Cardiac atrium fibroblast (primary cell): ENCODE data around the gene LY6G6F. TPM values are rescaled to one million over a fixed set of nuclear protein-coding genes. Genes with fewer than 3 reads are reported as not detected.

Experiments used
- total RNA-seq: library from RNA; depleted of rRNA; stranded (reverse); fragments of >200 nt; gene quantifications from 2 replicates; pipeline ENCODE4 v1.2.3, GENCODE V29; 2015

Gene LY6G6F
- total RNA-seq, 1 donor from 2014 or later = not detected

Other genes with a start within 250 kb of the LY6G6F start
- 7.2 and 7.9 TPM in 2 replicates for gene MICB, start 208.7 kb upstream of the LY6G6F start, total RNA-seq
- gene MCCD1, start 177.9 kb upstream of the LY6G6F start, total RNA-seq = not detected in 2 replicates
- 272 and 278 TPM in 2 replicates for gene DDX39B, start 164.9 kb upstream of the LY6G6F start, total RNA-seq
- gene ATP6V1G2, start 160.3 kb upstream of the LY6G6F start, total RNA-seq = 1.3 TPM in 2 replicates
- gene NFKBIL1, start 159.3 kb upstream of the LY6G6F start, total RNA-seq = 16.5 and 24.9 TPM in 2 replicates
- gene LTA, start 134.6 kb upstream of the LY6G6F start, total RNA-seq = not detected in 2 replicates
- 0.16 and 0.54 TPM in 2 replicates for gene TNF, start 131.3 kb upstream of the LY6G6F start, total RNA-seq
- gene LTB, start 124.4 kb upstream of the LY6G6F start, total RNA-seq = not detected in 2 replicates
- 1.8 TPM in 1 of 2 replicates, not detected in the other for gene LST1, start 120.6 kb upstream of the LY6G6F start, total RNA-seq
- not detected in 2 replicates for gene NCR3, start 113.9 kb upstream of the LY6G6F start, total RNA-seq
- not detected in 2 replicates for gene AIF1, start 91.6 kb upstream of the LY6G6F start, total RNA-seq
- 59.4 and 74.7 TPM in 2 replicates for gene PRRC2A, start 86.2 kb upstream of the LY6G6F start, total RNA-seq
- 200 and 228 TPM in 2 replicates for gene BAG6, start 54.2 kb upstream of the LY6G6F start, total RNA-seq
- gene APOM, start 51.0 kb upstream of the LY6G6F start, total RNA-seq = 7.6 TPM in 1 of 2 replicates, not detected in the other
- gene C6orf47, start 46.1 kb upstream of the LY6G6F start, total RNA-seq = 15.3 and 19.9 TPM in 2 replicates
- gene GPANK1, start 41.9 kb upstream of the LY6G6F start, total RNA-seq = 23.2 and 28.5 TPM in 2 replicates
- gene CSNK2B, start 40.8 kb upstream of the LY6G6F start, total RNA-seq = 218 and 219 TPM in 2 replicates
- gene LY6G5B, start 36.9 kb upstream of the LY6G6F start, total RNA-seq = 1.1 and 1.5 TPM in 2 replicates
- gene LY6G5C, start 25.8 kb upstream of the LY6G6F start, total RNA-seq = not detected in 2 replicates
- gene ABHD16A, start 3.5 kb upstream of the LY6G6F start, total RNA-seq = 28.3 and 28.8 TPM in 2 replicates
- not detected in 2 replicates for gene LY6G6D, start 8.5 kb downstream of the LY6G6F start, total RNA-seq
- not detected in 2 replicates for gene LY6G6C, start 14.9 kb downstream of the LY6G6F start, total RNA-seq
- gene MPIG6B, start 16.5 kb downstream of the LY6G6F start, total RNA-seq = not detected in 2 replicates
- gene DDAH2, start 22.4 kb downstream of the LY6G6F start, total RNA-seq = 32.1 and 53.8 TPM in 2 replicates
- gene CLIC1, start 29.7 kb downstream of the LY6G6F start, total RNA-seq = 478 and 525 TPM in 2 replicates
- 2.1 and 4.3 TPM in 2 replicates for gene MSH5, start 33.1 kb downstream of the LY6G6F start, total RNA-seq
- 0.54 TPM in 1 of 2 replicates, not detected in the other for gene SAPCD1, start 55.8 kb downstream of the LY6G6F start, total RNA-seq
- under 0.01 TPM in 1 of 2 replicates, not detected in the other for gene VWA7, start 70.5 kb downstream of the LY6G6F start, total RNA-seq
- gene VARS1, start 88.9 kb downstream of the LY6G6F start, total RNA-seq = 40.1 and 59.8 TPM in 2 replicates
- gene LSM2, start 100.1 kb downstream of the LY6G6F start, total RNA-seq = 20.9 and 37.3 TPM in 2 replicates
- 0.49 TPM in 1 of 2 replicates, not detected in the other for gene HSPA1L, start 108.4 kb downstream of the LY6G6F start, total RNA-seq
- gene HSPA1A, start 108.7 kb downstream of the LY6G6F start, total RNA-seq = 59.8 and 77.6 TPM in 2 replicates
- gene HSPA1B, start 120.9 kb downstream of the LY6G6F start, total RNA-seq = 61.4 and 72.9 TPM in 2 replicates
- 37.5 and 55.9 TPM in 2 replicates for gene NEU1, start 156.0 kb downstream of the LY6G6F start, total RNA-seq
- not detected in 2 replicates for gene SLC44A4, start 172.1 kb downstream of the LY6G6F start, total RNA-seq
- gene EHMT2, start 190.8 kb downstream of the LY6G6F start, total RNA-seq = 26.0 and 35.0 TPM in 2 replicates
- gene ZBTB12, start 195.2 kb downstream of the LY6G6F start, total RNA-seq = 1.8 and 2.1 TPM in 2 replicates
- gene C2, start 220.9 kb downstream of the LY6G6F start, total RNA-seq = 0.97 and 2.2 TPM in 2 replicates
- 12.6 and 103 TPM in 2 replicates for gene CFB, start 239.2 kb downstream of the LY6G6F start, total RNA-seq